ENCODE results near the gene ZNF442. TPM values are rescaled to one million over a fixed set of nuclear protein-coding genes. Genes with fewer than 3 reads are reported as not detected.
A peak's percentile ranks its signal among the peaks of the same experiment; 100 is the strongest.

ZNF442 gene
- total RNA-seq = 1 to 10 TPM in 1 of 4 donors, under 1 TPM in 1, not detected in 2; 0.96 to 2.2 TPM

- in situ Hi-C loops (cut with MboI; ENCODE audit: low pct_ligation_motif_present in 1 of 4, low pct_unique_long_range_greater_than_20kb in 1 of 4, low sequenced_read_pairs in 3 of 4) (no loop called here), intact Hi-C loops (cut with DNase I; ENCODE audit: low total_unique reads) (no loop called here)
- H3K27me3 ChIP-seq = no peaks in the 10 kb centered on the region
- DNase-seq = peak; percentile 95
- H3K27ac ChIP-seq = peak within 1 kb of the TSS; percentile 85 to 90 (median 89)
- TF ChIP-seq EP300 (IDR thresholded peaks at IDR 0.05; ENCODE audit: low read depth) = no peak
- TF ChIP-seq POLR2A (IDR thresholded peaks at IDR 0.05) = peak; percentile 85
- TF ChIP-seq CTCF (IDR thresholded peaks at IDR 0.05) = peak; percentile 57 to 83 (median 58)
- peak; percentile 88 to 94 (median 89) for TF ChIP-seq POLR2AphosphoS5 (IDR thresholded peaks at IDR 0.05)
- peaks cover 3 to 17% (median 11%) of the 10 kb centered on the region in 4 donors for H3K4me1 ChIP-seq
- H3K9me3 ChIP-seq = no peaks in the 10 kb centered on the region
- H3K36me3 ChIP-seq = no peaks in the 10 kb centered on the region
- peak within 1 kb of the TSS; percentile 69 to 90 (median 82) for H3K4me3 ChIP-seq
- 1% methylated on average over 43 of the region's 51 CpGs; no CpG with 5 or more reads in 1 of the 2 donors for WGBS, 2 donors (ENCODE audit: low coverage in 1 of 2)
Measured at GRCh38 chr19:12365236-12366162, at the start of gene ZNF442. TSS of gene ZNF442 (minus strand) at chr19:12365683. CDS start at chr19:12363631, 2,052 bp downstream.

- H3K27me3 ChIP-seq = no peaks in the 10 kb centered on the region
- H3K36me3 ChIP-seq = no peaks in the 10 kb centered on the region
- H3K4me1 ChIP-seq = no peaks in the 10 kb centered on the region
- no peak overlapping the region for H3K4me3 ChIP-seq
- WGBS, 2 donors (ENCODE audit: low coverage in 1 of 2) = 90% methylated on average over 2 of the region's 2 CpGs; no CpG with 5 or more reads in 1 of the 2 donors
- intact Hi-C loops (cut with DNase I; ENCODE audit: low total_unique reads) (no loop called here), in situ Hi-C loops (cut with MboI; ENCODE audit: low pct_ligation_motif_present in 1 of 4, low pct_unique_long_range_greater_than_20kb in 1 of 4, low sequenced_read_pairs in 3 of 4) (no loop called here)
- H3K9me3 ChIP-seq = no peaks in the 10 kb centered on the region
- TF ChIP-seq POLR2AphosphoS5 (IDR thresholded peaks at IDR 0.05) (no peak), CTCF (IDR thresholded peaks at IDR 0.05) (no peak)
- no peak overlapping the region for H3K27ac ChIP-seq
- DNase-seq = no peak
Measured at GRCh38 chr19:12411893-12412292, 46.4 kb upstream of the ZNF442 start.

GRCh38 chr19:12400633-12401502 is 35.4 kb upstream of the ZNF442 start, which contains the start of gene ZNF799:
TSS of gene ZNF799 (minus strand) at chr19:12401271. CDS start at chr19:12401070, 201 bp downstream.
- peak within 1 kb of the TSS; percentile 88 to 97 (median 90) for H3K27ac ChIP-seq
- no peaks in the 10 kb centered on the region for H3K9me3 ChIP-seq
- intact Hi-C loops (cut with DNase I; ENCODE audit: low total_unique reads) = no loop called here
- 0% methylated on average over 3 to 47 of the region's 71 CpGs for WGBS, 2 donors (ENCODE audit: low coverage in 1 of 2)
- in situ Hi-C loops (cut with MboI; ENCODE audit: low pct_ligation_motif_present in 1 of 4, low pct_unique_long_range_greater_than_20kb in 1 of 4, low sequenced_read_pairs in 3 of 4) = no loop called here
- peaks cover 0 to 14% (median 6%) of the 10 kb centered on the region in 4 donors for H3K4me1 ChIP-seq
- peak; percentile 98 for DNase-seq
- peak; percentile 76 to 85 (median 83) for TF ChIP-seq POLR2AphosphoS5 (IDR thresholded peaks at IDR 0.05)
- TF ChIP-seq POLR2A (IDR thresholded peaks at IDR 0.05) = peak; percentile 71
- TF ChIP-seq CTCF (IDR thresholded peaks at IDR 0.05) = peak in 2 of 5 experiments; percentile 7 to 23
- peak; percentile 9 for TF ChIP-seq EP300 (IDR thresholded peaks at IDR 0.05; ENCODE audit: low read depth)
- H3K27me3 ChIP-seq = no peaks in the 10 kb centered on the region
- no peaks in the 10 kb centered on the region for H3K36me3 ChIP-seq
- peak within 1 kb of the TSS; percentile 70 to 91 (median 76) for H3K4me3 ChIP-seq
